Islet precursor cell (in vitro differentiated cells): ENCODE measurements around the gene MGMT.

ENCODE experiments used
- DNase-seq: peaks from one replicate; pipeline ENCODE4 v3.0.0-alpha.2; 2018

Gene MGMT

DNA sequence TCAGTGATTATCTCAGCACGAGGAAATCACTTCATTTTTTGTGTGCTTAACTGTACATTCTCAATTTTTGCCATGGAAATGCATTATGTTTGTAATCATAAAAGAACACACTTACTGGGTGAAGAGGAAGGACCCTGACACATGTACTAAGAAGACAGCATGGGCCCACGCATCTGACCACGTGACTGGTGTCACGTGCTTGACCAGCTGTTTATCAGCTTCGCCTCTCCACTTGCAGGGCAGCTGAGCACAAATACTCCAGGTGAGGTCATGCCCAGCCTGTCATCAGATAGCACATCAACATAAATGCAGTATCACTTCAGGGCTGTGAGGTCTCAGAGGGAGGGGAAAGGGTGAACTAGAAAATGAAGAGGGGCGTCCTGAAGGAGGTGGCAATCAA is 317.2 kb downstream of the MGMT start:
- DNase-seq: no peak

GRCh38 chr10:129784891-129785290 is 317.9 kb downstream of the MGMT start:
- no peak for DNase-seq

- no peak for DNase-seq
Measured at GRCh38 chr10:129785536-129785981, 318.5 kb downstream of the MGMT start.

GRCh38 chr10:129786216-129786615 is 319.2 kb downstream of the MGMT start:
- no peak for DNase-seq

- DNase-seq: no peak
Measured at GRCh38 chr10:129787557-129787956, 320.5 kb downstream of the MGMT start.

DNA sequence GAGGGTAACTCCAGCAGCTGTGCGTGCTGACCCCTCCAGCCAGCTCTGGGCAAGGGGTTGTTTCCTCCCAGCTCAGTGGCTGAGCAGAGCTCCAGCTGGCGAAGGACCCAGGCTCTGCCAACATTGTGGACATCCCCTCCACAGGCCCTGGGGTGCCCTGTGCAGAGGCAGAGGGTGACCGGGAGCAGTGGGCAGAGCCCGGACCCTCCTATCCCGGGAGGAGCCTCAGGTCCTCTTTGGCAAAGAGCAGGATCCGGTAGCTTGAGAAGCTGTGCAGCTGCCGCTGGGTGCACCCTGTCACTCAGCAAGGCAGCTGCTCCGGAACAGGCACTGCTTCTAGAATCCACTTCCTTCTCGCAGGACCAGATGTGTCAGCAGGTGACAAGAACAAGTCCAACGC is 321.2 kb downstream of the MGMT start:
- DNase-seq: no peak

DNA sequence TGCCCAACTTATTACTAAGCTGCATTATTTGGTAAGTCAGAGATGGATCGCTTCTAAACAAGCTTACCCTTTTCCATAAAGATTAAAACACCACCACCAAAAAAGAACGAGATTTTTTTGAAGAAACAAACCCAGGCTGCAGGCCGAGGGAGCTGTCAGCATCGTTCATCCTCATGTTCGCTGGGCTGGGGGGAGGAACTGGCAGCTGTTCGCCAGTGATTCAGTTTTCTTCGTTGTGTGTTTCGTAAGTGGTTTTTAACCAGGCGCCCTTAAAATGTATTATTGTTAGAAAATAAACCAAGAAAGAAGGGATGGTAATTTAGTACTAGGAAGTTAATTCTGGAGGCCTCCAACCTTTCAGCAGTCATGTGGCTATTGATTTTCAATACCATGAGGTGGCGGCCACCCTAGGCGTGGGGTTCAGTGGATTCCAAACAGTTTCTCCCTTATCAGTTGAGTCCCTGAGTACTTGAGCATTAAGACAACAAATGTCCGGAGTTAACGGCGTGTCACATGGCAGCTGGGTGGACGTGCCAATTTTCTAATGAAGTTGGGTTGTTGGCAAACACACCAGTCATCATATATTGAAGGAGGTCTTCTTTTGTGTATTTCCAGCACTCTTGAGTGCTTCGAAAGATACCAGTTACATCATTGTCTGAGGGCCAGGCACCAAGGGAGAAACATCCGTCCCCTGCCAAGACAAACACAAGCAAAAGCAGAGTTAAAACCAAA is 323.8 kb downstream of the MGMT start:
- no peak for DNase-seq

GRCh38 chr10:129792141-129792540 is 325.1 kb downstream of the MGMT start:
- DNase-seq: no peak

DNA sequence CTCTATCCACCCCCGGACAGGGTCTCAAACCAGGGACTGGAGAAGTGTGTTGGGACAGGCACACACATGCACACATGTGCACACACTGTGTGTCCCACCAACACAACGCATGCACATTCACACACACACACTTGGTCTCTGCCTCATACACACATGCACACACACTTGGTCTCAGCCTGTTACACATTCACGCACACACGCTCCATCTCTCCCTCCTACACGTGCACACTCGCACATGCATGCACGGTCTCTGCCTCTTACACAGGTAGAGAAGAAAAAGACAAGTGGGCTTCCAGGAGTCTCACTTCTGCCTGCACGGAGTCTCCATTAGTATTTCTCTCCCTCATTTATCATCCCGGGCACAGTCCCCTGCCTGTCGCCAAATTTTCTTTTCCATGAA is 325.8 kb downstream of the MGMT start:
- DNase-seq: no peak

- DNase-seq: no peak
Measured at GRCh38 chr10:129793479-129793878, 326.4 kb downstream of the MGMT start.

DNA sequence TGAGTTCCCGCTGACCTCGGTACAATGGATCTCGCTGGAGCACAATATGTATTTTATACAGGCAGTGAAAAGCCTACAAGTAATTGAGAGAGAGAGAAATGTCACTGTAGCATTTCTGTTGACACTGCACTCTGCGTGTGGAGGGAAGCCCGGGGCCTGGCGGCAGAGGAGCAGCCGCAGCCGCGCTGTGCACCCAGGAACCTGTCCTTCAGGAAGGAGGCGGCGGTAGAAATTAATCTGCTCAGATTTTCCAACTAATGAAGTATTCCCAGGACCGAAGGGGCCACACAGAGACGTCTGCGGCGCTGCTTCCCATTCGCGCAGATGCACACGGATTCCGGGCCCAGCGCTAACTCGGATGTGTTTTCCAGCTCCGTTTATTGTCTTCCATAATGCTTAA is 327.0 kb downstream of the MGMT start:
- no peak for DNase-seq

DNA sequence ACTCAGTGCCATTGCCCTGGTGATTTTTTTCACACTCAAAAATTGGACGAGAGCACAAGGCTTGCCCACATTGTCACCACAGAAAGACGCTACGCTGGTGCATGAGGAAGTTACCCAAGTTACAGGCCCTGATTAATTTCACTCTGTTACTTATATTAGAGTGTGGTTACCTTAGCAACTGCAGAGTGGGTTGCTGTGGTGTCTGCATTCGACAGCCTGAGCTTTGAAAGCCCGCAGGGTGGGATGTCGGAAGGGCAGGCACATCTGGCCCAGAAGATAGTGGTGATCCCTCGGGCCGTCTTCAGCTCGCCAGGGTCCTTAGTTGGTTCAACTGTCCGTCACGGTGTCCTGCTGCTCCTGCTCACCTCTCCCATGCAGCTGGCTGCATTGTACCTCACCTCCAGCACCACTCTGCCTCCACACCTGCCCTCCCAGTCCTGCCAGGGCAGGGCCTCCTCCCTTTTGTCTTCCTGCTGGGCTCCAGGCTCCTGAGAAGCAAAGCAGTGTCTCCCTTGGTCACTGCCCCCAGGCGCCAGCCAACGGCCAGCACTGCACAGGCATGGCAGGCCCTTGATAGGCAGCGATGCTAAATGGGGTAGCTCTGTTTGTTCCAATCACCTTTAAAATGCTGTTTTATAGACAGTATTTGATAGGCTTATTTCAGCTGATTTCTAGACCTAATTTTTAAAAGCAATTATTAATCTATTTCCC is 329.8 kb downstream of the MGMT start:
- DNase-seq: peak; percentile 45

- DNase-seq: peak; percentile 27
Measured at GRCh38 chr10:129799942-129800341, 332.9 kb downstream of the MGMT start.

- peak; percentile 40 for DNase-seq
Measured at GRCh38 chr10:129800796-129801340, 333.8 kb downstream of the MGMT start.

- DNase-seq: no peak
Measured at GRCh38 chr10:129807211-129807610, 340.2 kb downstream of the MGMT start.

- DNase-seq: no peak
Measured at GRCh38 chr10:129808092-129808983, 341.3 kb downstream of the MGMT start.

DNA sequence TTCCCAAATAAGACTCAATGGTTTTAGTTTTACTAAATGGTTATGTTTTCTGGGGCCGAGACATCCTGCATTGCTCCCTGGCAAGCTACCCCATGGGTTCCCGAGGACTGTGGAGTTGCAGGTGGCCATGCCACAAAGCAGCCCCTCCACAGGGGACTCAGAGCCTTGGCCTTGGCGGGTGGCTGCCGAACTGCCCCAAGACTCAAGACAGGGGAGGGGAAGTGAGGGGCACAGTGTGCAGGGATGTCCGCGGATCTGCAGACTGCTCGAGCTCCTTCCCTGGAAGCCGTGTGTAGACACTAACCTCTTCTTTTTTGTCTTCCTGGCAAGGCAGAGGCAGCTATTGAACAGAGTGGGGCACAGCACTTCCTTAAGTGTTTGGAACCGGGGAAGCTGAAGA is 342.4 kb downstream of the MGMT start:
- no peak for DNase-seq

DNA sequence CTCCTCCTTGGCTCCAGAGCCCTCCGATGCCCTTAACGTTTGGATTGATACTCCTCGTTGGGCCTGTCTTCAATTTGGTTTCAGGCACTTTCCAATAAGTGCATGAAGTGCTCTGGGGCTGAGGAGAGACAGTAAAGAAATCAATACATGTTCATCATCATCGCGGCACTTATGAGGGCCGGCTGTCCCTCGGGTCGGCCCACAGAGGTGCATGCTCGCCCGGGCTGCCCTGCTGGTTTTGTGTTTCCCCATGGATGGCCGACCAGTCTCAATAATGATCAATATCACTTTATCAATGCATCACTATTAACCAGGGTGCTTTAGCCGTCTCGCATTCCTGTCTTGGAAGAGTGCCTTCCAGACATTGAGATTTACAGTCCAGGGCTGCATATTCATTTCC is 342.8 kb downstream of the MGMT start:
- no peak for DNase-seq

DNA sequence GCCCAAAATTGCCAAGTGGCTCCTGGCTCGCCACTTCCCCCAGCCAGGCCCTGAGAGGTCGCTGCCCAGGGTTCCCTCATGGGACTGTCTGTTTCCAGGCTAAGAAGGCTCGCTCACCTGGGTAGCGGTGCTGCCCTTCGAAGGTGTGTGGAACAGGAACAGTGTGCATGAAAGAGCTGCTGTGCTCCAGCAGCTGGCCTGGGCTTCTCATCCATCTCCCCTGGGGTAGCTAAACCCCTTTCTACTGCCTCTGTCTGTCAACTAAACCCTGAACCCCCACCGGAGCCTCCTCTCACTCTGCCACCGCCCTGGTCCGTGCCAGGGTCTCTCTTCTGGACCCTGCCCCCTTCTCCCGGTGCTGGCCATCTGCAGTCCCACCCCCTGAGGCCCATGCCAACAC is 344.2 kb downstream of the MGMT start:
- no peak for DNase-seq

DNA sequence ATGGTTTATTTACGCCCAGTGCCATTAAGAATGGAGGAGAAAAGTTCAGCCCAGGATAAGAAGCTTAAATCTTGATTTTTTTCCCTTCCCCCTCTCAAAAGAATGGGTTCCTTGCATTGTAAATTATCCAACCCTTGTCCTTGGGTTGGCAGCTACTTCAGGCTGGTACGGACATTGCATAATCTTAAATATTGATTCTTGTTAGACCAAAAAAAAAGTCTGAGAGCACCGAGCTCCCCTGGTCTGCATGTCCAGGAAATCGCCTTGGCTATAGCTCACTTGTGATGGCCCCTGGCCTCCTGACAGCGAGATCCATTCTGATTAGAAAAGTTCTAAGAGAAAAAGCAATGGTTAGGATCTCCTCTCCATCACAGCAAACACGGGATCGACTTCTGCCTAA is 345.4 kb downstream of the MGMT start:
- DNase-seq: no peak

DNA sequence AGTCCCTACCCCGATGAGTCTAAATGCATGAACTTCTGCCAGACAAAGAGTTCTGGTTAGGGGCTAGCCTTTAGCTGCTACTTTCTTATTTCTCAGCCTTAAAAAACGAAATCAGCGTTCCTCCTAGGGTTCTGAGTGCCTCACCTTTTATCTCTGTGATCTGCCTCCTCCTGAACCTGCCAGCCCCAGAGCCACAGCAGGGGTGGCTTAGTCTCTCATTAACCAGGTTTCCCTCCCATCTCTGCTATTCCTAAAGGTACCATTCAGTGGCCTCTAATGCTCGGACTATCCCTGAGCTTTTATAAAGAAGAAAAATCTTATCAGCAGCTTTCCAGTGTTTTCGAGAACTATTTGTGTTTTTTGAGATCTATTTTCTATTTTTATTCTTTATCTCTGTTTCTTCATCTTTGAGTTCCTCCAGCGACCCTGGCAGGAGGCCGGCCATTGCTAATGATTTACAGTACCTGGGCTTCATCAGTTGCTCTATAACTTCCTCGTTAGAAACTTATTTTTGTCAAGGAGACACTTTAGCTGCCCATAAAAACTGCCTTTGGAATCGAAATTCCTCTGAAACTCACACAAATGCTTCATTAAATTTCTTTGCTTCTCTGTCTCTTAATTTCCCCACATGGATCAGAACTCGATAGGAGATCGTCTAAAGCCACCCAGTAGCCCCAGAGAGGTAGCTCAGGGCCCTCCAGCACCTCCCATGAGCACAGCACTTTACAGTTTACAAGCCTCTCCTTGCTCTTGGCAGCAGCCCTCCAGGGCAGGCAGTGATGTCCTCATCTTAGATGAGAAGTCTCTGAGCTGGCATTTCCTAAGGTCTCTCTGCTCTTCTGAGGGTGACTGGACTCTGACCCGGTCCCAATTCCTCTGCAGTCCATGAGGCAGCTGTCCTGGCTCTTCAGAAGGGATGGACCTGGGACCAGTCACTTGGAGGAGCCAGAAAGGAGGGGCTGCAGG is 347.9 kb downstream of the MGMT start:
- DNase-seq: no peak
